ENCODE data around the gene DAGLA.
A peak's percentile ranks its signal among the peaks of the same experiment; 100 is the strongest.

DAGLA gene

GRCh38 chr11:61728940-61729219 lies 48.7 kb downstream of the DAGLA start:
- DNase-seq (ENCODE audit: low read depth), result no peak

GRCh38 chr11:61730240-61730994 lies 50.2 kb downstream of the DAGLA start:
- no peak for DNase-seq (ENCODE audit: low read depth)

- DNase-seq (ENCODE audit: low read depth), result no peak
Observed at GRCh38 chr11:61731211-61731951, 51.2 kb downstream of the DAGLA start.

GRCh38 chr11:61731952-61732675 lies 51.9 kb downstream of the DAGLA start:
- DNase-seq (ENCODE audit: low read depth), result no peak

- DNase-seq (ENCODE audit: low read depth), result no peak
Observed at GRCh38 chr11:61732705-61733104, 52.5 kb downstream of the DAGLA start.

GRCh38 chr11:61733120-61733978 lies 53.2 kb downstream of the DAGLA start:
- DNase-seq (ENCODE audit: low read depth), result peak; percentile 65

- no peak for DNase-seq (ENCODE audit: low read depth)
Observed at GRCh38 chr11:61734767-61735166, 54.6 kb downstream of the DAGLA start.

- DNase-seq (ENCODE audit: low read depth), result no peak
Observed at GRCh38 chr11:61735391-61735790, 55.2 kb downstream of the DAGLA start.

GRCh38 chr11:61736310-61736709 lies 56.1 kb downstream of the DAGLA start:
- no peak for DNase-seq (ENCODE audit: low read depth)

GRCh38 chr11:61737131-61737530 lies 56.9 kb downstream of the DAGLA start:
- DNase-seq (ENCODE audit: low read depth), result no peak

- no peak for DNase-seq (ENCODE audit: low read depth)
Observed at GRCh38 chr11:61737636-61738386, 57.6 kb downstream of the DAGLA start.

GRCh38 chr11:61738776-61739175 lies 58.6 kb downstream of the DAGLA start:
- no peak for DNase-seq (ENCODE audit: low read depth)

GRCh38 chr11:61739413-61739812 lies 59.2 kb downstream of the DAGLA start:
- no peak for DNase-seq (ENCODE audit: low read depth)

GRCh38 chr11:61739966-61740365 lies 59.8 kb downstream of the DAGLA start:
- DNase-seq (ENCODE audit: low read depth), result no peak

GRCh38 chr11:61742391-61742790 lies 62.2 kb downstream of the DAGLA start:
- DNase-seq (ENCODE audit: low read depth), result no peak

GRCh38 chr11:61743486-61744095 lies 63.4 kb downstream of the DAGLA start:
- no peak for DNase-seq (ENCODE audit: low read depth)

GRCh38 chr11:61744181-61744580 lies 64.0 kb downstream of the DAGLA start:
- DNase-seq (ENCODE audit: low read depth), result no peak

GRCh38 chr11:61744609-61745156 lies 64.5 kb downstream of the DAGLA start:
- no peak for DNase-seq (ENCODE audit: low read depth)

- no peak for DNase-seq (ENCODE audit: low read depth)
Observed at GRCh38 chr11:61745781-61746441, 65.7 kb downstream of the DAGLA start.

All from activated T-helper 1 cell treated with Interleukin-2 at 50 U/mL for 16 hours (primary cell).